GM19395 (cell line): ENCODE measurements around the gene DGCR2.
"Not testable (repeated sequence)": the region's sequence is repeated elsewhere in the genome, so short reads cannot be mapped to it uniquely, and the experiment has no call there.

ENCODE experiments used
- ATAC-seq: cut with Tn5 transposase; IDR thresholded peaks from one replicate; pipeline ENCODE4 v1.9.1; 2021; ENCODE audit warnings: mild to moderate bottlenecking, moderate library complexity; ENCODE audit not compliant: unreplicated experiment

The DGCR2 gene

DNA sequence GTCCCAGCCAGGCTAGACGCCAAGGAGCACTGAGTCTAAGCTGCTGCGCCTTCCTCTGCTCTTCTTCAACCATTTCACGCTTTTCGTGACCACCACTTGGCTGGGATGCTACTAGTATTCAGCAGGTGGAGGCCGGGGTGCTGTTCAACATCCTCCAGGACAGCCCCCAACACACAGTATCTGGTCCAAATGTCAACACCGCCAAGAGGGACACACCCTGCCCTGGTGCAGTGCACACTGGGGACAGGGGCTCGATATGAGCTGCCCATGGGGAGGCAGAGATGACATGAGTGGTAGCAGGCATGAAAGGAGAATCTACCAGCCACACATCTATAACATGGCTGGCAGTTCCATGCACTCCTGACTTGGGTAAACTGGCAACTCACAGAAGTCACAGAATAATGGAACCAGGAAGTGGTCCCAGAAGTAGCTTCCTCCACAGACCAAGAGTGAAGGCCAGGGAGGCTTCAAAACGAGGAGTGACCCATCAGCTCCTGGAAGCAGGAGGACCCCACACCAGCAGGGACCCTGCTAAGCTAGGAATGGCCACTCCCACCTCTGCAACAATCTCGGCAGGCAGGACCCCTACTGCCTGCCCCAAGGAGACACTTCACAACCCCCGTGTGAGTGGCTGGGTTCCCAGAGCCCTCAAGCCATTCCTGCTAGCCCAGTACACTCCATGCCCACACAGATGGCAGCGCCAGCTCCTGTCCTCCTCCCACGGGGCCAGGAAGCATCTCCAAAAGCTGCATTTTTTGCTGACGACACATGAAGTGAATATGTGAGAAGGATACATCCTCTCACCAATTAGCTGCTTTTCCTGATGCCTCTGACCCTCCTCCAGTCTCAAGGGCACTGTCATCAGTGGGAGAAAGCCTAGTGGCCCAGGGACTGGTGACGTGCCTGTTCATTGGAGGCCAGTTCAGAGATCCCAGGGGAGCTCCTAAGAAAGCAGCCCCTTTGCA is 78.8 kb downstream of the DGCR2 start:
- no peak for ATAC-seq

DNA sequence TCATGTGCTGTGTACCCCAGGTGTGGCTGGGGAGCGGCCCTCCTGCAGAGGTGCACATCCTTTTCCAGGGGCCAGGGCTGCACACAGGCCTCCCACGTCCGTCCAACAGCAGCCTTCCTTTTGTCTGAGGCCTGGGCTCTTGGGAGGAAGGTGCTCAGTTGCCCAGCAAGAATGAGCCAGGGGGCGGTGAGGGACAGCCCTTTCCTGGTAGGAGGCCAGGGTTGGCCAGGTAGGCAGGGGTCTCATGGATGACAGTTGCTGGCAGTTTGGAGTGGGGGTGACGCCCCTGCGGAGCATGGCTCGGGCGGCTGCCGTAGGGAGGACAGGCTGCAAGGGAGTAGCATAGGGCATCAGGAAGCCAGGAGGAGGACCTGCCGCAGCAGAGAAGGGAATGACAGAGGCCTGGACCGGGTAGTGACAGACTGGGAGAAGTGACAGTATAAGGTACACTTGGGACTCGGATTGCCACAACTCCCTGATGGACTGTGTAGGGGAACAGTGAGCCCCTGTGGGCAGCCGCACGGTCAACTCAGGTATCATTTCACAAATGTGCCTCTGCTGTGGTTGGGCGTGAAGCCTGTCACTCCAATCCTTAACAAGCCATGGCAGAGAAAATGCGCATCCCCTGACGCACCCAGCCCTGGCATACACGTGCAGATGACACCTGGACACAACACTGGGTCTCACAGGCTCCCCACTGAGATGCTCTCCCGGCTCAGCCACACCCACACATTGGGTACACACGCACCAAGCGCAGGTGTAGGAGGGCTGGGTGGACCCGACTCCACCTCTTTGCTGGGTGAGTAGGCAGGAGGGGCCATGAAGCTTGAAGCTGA is 79.7 kb downstream of the DGCR2 start:
- no peak for ATAC-seq

DNA sequence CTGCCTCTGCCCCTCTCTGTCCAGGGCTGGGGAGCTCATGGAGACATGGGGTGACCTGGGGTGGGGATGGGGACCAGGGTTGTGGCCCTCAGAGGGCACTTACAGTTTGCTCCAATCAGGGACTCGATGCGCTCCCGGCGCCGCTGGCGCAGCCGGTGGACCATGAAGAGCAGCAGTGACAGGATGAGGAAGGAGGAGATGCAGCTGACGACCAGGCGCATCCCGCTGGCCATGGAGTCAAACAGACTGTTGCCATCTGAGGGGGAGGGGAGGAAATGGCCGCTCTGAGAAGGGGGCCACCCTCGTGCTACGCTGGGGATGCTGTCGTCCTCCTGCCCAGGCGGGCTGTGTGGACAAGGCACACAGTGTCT is 80.5 kb downstream of the DGCR2 start:
- ATAC-seq = no peak

DNA sequence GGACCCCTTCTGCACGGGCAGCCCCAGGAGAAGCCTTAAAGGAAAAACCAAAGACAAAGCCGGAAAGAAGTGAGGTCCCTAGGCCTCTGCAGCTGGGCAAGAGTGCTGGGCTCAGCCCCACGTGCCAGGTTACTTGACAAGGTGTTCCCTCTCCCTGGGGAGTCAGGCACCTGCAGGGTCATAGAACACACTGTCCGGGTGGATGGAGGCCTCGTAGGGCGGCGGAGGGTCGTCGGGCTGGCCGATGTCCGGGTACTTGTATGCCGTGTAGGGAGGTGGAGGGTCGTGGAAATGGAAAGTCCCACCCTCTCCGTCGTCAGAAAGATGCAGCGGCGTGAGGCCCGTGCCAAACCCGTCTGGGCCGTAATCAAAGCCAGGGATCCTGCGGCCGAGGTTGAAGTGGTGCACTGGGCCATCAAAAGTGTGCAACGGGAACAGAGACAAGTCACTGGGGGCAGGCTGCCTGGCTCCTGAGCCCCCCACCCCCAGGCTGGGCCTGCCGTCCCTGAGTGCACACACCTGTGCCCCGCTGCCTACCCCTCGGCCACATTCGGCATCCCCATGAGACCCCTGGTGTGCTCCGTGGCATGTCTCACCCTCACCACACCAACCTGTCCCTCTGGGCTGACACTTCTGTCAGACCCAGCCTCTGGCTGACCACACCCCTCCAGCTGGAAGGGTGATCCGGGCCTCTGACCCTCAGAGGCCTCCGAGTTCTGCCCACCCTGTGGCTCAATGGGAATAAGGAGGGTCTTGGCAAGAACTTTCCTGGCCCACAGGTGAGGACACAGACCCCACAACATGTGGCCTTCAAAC is 81.1 kb downstream of the DGCR2 start:
- no peak for ATAC-seq

DNA sequence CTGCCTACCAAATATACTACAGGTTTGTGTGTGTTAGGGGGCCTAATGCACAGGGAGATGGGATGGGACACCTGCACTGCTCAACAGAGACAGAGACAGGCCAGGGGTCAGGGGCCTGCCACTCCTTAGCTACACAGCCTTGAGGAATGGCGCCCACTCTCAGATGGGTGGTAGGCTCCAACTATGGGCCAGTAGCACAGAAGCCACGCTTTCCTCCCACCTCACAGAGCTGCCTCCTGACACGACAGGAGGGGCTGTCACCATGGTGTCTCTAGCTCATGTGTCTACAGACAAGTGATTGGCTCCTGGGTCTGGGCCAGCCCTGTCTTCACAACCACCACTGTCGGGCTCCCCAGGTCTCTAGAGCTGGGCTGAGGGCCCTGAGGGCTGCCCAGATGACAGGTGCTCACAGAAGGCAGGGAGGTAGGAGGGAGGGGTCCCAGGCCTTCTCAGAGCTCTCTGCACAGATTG is 81.8 kb downstream of the DGCR2 start:
- ATAC-seq = no peak

DNA sequence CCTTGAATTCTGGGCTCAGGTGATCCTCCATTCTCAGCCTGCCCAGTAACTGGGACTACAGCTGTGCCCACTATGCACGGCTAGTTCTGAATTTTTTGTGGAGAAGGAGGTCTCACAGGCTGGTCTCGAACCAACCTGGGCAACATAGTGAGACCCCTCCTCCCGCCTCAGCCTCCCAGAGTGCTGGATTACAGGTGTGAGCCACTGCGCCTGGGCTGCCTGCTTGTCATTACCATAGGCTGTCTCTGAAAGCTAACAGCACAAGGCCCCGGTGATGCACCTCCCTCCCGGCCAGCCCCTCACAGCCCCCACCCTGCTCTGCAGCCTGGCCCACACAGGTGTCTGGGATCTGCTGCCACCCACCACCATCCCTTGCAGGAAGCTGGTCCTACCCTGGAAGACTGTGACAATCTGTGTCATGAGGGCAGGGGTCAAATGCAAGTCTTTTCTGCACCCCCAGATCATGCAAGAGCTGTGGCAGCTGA is 82.4 kb downstream of the DGCR2 start:
- no peak for ATAC-seq

DNA sequence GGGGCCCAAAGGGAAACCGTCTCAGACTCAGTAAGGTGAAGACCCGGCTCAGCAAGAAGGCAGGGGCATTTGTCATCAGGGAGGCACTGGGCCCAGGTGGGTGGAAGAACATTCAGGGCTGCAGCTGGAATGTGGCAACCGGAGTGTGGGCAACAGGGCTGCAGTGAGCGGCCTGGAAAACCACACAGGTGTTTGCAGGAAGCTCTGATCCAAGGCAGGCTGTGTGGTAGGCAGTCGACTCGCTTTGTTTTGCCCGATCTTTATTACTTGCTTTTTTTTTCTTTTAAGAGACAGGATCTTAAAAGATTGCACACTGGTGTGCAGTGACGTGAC is 82.8 kb downstream of the DGCR2 start:
- no peak for ATAC-seq

DNA sequence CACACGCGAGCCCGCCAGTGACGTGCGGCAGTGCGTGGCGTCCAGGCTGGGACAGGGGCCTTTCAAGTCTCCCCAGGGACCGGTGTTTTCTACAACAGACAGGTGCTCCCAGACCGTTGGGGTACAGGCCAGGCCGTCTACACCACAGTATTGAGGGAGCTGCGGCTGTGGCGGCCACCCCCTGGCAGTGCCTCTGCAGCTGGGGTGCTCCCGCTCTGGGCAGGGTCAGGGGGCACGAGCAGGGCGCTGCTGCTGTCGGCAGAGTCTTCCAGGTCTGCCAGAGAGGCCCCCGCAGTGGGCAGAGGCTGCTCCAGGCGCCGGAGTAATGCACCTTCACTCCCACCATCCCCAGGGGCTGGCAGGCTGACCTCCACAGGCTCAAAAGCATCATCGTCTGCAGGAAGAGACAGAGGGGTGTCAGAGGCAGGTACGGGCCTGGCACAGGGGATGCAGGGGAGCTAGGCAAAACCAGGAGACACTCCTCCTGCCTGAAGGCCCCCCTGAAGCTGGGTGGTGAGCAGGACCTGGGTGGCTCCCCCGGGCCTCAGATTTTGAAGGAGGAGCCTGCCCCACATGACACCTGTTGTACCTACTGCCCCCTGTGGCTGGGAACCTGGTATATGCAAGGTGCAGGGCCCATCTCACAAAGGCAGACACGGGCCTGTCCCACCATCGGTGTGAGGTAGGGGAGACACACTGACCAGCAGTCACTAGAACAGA is 83.3 kb downstream of the DGCR2 start:
- ATAC-seq = no peak

DNA sequence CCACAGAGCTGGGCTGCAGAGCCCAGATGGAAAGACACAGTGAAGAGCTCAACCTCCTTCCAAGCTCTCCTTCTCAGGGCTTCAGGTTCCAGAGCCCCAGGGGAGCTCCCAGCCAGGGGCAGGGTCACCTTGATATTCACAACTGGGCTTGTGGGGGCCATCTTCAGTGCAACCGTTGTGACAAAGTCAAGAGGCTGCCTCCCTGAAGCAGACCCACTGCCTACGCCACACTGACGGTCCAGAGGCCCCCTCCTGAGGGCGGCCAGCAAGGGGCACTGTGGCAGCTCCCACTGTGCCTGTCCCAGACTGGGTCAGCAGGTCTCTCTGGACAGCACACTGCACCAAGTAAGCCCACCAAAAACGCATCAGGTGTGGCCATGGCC is 84.1 kb downstream of the DGCR2 start:
- ATAC-seq = no peak

DNA sequence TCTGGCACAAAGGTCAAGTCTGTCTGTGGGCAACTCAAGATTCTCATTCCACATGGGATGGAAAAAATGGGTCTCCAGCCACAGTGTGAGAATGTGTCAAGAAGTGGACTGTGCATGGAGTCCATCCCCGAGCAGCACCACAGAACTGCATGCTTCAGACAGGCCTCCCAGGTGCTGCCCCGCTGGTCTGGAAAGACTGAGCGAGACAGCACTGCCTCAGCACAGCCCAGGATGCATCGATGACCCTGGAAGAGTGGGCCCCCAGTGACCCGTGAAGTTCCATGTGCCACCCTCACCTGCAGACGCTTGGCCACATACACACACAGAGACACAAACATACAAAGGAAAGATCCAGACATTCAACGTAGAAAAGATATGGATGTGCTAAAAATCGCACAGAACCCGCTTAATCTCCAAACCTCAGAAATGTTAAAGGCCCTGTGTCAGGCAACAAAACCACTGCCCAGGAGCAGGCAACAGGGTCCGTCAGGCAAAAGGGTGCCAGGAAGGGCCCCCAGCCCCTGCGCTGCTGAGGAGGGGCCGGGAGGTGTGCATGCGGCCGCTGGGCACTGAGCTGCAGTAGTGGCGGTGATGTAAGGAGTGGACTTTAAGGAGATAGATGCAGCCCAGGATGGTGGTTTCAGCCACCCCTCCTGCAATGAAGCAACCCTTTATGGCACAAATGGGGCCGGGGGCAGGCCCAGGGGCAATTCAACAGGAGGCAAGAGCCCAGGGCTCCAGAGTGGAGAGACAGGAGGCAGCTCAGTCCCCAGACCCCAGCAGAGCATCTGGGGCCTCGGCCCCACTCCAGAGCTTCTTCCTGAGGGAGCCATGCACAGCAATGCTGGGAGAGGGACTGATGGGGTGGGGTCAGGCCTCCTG is 84.7 kb downstream of the DGCR2 start:
- ATAC-seq = no peak

DNA sequence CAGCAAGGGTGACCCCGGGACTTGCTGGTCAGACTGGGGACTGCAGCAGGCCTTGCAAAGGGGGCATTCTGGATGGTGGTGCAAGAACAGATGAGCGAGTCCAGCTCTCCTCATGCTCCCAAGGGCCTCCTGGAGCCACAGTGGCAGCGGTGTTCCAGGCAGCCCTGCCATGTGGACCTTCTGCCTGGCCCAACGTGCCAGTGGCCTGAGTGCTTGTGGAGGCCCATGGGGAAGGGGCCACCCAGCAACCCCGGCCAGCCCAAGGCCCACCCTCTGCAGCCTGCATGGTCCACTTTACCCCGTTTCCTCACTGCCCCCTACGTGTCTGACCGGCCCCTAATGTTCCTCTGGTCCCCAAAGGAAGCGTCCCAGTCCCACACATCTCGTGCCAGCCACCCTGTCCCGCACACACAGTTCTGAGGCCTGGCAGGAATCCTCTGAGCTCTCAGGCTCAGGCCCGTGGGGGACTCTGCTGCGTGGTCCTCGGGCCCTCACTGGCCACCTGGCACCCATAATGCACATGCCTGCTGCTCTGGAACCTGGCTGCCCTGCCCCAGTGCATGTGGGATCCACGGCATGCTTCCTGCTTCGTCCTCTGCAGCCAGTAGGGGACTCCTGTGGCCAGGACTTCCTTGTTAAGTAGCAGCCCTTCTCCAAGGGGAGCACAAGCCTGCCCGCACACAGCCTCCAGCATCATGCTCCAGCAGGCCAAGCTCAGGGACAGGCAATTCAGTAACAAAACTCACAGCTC is 85.5 kb downstream of the DGCR2 start:
- ATAC-seq = no peak

DNA sequence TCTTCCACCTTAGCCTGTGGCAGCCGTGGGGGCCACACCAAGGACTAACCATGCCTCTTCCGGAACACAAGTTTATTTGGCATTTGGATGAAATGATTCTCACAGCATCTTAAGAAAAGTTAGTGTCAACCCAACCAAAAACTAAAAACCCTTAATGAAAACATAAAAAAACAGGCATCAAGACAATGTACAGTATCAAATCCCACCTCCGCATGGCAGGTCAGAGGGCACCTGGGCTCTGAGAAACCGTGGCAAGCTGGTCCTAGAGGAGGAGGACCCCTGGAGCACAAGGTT is 86.0 kb downstream of the DGCR2 start:
- no peak for ATAC-seq

DNA sequence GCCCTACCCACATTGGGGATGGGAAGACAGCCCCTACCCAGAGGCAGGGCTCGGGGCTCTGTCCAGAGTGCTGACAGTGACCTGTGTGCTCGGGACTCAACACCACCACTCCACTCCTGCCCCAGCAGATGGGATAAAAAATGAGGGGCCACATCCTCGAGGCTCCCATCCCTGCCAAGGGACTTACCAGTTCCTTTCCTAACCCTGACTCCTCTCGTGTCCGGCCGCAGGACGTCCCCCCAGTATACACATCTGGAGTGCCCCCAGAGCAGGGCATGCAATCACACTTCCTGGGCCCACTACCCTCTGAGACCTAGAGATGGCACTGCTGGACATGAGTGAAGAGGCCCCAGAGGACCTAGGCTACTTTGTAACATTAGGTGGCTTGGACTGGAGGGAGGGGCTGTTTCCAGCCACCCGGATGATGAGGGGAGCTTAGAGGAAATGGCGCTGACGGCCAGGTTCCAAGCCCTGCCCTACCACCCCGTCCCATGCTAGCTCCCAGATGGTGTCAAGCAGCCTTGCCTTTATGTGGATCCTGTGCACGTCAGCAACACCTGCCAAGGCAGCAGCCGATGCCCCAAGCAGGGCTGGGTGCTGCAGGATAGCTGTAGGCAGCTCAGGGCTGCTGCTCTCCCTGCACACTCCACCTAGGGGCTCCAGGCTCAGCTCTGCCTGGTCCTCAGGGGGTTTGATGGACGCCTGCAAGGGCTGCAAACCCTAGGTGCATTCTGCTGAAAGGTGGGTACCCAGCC is 86.6 kb downstream of the DGCR2 start:
- no peak for ATAC-seq

DNA sequence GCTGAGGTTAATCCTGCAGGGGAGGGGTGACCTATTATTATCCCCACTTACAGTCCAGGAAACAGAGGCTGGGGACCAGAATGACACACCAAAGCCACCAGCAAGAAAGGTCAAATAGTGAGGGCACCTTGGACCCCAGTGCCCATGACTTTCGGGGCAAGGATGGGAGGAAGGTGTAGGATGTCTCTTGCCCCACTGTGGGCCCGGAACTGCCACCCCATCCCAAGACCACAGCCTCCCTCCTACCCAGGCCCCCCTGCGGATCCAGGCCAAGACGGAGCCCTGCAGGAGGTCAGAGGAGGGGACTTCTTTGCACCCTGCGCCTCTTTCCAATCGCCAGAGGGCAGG is 87.1 kb downstream of the DGCR2 start:
- not testable (repeated sequence) for ATAC-seq

DNA sequence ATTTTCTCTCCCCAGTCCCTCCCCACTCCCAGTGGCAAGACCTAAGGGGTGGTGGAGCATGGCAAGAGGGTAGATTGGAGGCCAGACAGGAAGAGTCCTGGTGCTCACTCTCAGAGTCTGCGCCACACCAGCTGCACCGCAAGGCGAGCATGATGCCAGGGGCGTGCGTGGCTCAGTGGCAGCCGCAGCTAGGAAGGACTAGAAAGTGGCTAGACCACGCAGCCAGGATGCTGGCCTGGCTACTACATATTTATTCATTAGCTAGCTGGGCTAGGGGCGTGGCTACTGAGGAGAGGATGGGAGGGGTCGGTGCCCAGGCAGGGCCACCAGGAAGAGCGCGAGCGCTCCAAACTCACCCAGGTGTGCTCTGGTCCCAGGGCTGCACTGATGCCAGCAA is 87.5 kb downstream of the DGCR2 start:
- not testable (repeated sequence) for ATAC-seq

DNA sequence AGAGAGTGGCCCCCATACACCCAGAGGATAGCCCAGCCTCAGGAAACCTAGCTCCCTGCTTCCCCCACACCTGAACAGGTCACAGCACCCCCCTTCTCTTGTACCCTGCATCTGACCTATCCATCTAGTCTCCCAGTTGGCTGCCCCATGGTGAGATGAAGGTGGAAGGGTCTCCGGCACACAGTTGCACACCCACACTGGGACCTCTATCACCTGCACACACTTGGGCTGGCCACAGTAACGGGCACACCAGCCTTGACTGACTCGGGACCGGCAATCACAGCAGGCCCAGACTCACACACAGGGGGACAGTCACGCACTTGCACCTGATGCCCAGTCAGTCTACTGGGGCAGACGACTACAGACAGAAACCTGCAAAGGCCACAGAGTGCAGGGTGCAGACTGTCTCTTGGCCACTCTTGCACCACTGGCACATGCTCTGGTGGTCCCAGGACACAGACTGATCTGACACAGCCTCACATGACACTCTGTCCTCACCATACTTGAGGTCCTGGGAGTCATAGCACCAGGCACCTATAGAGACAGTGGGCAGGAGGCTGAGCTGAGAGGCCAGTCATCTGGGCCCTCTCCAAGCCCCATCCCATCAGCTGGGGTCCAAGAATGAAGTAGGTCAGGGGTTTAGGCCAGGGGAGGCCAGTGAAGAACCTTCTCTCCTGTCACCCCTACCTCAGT is 88.0 kb downstream of the DGCR2 start:
- not testable (repeated sequence) for ATAC-seq

DNA sequence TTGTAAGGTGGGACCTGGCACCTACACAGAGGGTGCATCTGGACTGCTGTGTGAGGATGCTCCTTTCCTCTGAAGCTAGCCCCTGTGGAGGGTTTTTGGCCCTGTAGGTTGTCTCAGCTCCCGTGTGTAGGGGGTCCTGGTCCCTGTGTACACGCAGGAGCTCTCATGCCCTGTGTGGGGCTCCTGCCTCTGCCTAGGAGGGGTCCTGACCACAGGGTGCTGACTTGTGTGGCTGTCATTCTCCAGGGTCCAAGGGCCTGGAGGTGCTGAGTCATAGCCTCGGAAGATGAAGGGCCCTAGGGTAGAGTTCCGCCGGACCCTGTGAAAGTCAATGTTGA is 88.7 kb downstream of the DGCR2 start:
- ATAC-seq = not testable (repeated sequence)
